ENCODE measurements around the gene TRNP1.
"Not testable (repeated sequence)": the region's sequence is repeated elsewhere in the genome, so short reads cannot be mapped to it uniquely, and the experiment has no call there.

TRNP1 gene, protein sequence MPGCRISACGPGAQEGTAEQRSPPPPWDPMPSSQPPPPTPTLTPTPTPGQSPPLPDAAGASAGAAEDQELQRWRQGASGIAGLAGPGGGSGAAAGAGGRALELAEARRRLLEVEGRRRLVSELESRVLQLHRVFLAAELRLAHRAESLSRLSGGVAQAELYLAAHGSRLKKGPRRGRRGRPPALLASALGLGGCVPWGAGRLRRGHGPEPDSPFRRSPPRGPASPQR

GRCh38 chr1:26993237-26994019 is at the start of gene TRNP1:
TSS of gene TRNP1 (plus strand) at chr1:26993692. CDS start at chr1:26993787, 95 bp downstream.
- peak; percentile 81 for DNase-seq

DNA sequence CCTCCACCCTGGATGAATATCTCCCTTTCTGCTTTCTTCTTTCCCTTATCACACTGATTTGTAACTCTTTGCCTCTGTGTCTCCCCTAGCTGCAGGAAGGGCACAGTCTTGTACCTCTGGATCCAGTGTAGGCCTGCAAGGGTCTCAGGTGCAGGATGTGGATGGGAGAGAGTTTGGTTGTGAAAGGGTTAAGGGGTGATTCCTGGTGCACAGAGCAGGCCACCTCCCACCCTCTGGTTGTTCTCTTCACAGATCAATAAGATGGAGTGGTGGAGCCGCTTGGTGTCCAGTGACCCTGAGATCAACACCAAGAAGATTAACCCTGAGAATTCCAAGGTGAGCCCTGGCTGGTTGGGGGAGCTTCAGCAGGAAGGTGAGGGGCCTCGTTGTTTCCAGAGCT is 48.4 kb upstream of the TRNP1 start:
- DNase-seq = no peak

DNA sequence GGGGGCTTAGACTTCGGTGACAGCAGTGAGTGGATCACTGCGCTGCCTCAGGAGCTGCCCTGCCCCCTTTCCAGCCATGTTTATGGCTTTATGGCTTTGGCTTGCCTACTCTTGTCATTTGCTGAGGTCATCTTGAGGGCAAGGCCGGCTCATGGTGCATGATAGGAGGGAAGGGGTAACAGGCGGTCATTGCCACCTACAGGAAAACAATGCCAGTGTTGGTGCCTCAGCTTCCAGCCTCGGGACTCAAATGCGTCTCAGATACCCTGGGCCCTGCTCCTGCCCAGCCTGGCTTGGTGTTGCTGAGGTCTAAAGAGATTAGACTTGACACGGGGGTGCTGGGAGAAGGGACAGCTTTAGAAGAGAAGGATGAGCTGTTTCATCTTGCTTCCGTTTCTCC is 47.8 kb upstream of the TRNP1 start:
- DNase-seq = no peak

- DNase-seq = no peak
Observed at GRCh38 chr1:26946270-26946669, 47.2 kb upstream of the TRNP1 start.

DNA sequence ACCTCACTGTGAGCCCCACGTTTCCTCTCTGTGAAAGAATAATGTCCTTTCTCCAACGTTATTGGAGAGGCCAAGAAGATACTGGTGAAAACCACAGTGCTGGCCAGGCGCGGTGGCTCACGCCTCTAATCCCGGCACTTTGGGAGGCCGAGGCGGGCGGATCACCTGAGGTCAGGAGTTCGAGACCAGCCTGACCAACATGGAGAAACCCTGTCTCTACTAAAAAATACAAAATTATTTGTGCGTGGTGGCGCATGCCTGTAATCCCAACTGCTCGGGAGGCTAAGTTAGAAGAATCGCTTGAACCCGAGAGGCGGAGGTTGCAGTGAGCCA is 44.8 kb upstream of the TRNP1 start:
- not testable (repeated sequence) for DNase-seq

- DNase-seq = no peak
Observed at GRCh38 chr1:26949266-26949925, 44.1 kb upstream of the TRNP1 start.

GRCh38 chr1:26949926-26950319 is 43.6 kb upstream of the TRNP1 start:
- peak; percentile 7 for DNase-seq

- no peak for DNase-seq
Observed at GRCh38 chr1:26950602-26951001, 42.9 kb upstream of the TRNP1 start.

DNA sequence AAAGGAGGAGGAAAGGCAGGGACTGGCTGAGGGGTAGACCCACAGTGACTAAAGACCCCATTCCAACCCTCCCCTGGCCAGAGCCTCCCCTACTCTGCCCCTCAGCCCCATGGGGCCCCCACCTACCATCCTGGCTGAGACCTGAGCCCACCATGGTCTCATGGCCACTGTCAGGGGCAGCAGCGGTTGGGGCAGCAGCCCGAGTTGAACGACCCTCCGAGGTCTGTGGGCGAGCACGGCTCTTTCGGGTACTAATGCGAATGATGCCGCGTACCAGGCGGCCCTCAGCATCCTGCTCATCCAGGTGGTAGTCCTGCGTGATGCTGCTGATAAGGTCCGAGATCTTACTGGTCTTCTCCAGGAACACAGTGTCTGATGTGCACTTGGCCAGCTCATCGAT is 42.3 kb upstream of the TRNP1 start:
- DNase-seq = no peak

- DNase-seq = no peak
Observed at GRCh38 chr1:26951821-26952497, 41.5 kb upstream of the TRNP1 start.

GRCh38 chr1:26953374-26953773 is 40.1 kb upstream of the TRNP1 start:
- no peak for DNase-seq

DNA sequence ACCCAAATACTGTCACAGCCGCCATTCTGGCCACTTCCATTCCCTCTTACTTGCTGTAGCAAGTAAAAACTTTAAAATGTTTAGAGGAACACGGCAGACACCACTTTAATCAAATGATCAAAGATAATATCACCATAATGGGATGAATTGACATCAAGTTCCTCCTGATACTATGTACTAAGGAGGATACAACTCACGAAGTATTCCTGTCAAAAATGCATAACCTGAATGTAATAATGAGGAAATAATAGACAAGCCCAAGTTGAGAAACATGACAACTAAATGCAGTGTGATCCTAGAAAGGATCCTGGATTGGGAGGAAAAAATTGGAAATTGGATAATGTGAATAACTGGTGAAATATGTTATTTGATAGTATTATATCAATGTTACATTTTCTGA is 37.2 kb upstream of the TRNP1 start:
- DNase-seq = no peak

GRCh38 chr1:26957306-26957705 is 36.2 kb upstream of the TRNP1 start:
- no peak for DNase-seq

GRCh38 chr1:26959270-26959669 is 34.2 kb upstream of the TRNP1 start:
- no peak for DNase-seq

- peak; percentile 91 for DNase-seq
Observed at GRCh38 chr1:26959722-26960624, 33.5 kb upstream of the TRNP1 start, which contains the start of gene KDF1. TSS of gene KDF1 (minus strand) at chr1:26960468. CDS start at chr1:26952380, 8,088 bp downstream.

GRCh38 chr1:26960625-26960966 is 32.9 kb upstream of the TRNP1 start:
- no peak for DNase-seq

- no peak for DNase-seq
Observed at GRCh38 chr1:26961826-26962225, 31.7 kb upstream of the TRNP1 start.

DNA sequence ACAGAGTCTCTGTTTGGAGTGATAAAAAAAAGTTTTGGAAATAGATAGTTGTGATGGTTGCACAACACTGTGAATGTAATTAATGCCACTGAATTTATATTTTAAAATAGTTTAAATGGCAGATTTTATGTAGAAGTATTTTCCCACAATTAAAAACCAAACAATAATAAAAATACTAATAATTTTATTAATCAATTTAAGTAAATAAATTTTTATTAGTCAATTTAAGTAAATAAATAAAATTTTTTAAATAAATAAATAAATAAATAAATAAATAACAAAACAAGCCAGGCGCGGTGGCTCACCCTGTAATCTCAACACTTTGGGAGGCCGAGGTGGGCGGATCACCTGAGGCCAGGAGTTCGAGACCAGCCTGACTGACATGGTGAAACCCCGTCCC is 28.3 kb upstream of the TRNP1 start:
- DNase-seq = no peak

GRCh38 chr1:26965628-26966027 is 27.9 kb upstream of the TRNP1 start:
- DNase-seq = no peak

DNA sequence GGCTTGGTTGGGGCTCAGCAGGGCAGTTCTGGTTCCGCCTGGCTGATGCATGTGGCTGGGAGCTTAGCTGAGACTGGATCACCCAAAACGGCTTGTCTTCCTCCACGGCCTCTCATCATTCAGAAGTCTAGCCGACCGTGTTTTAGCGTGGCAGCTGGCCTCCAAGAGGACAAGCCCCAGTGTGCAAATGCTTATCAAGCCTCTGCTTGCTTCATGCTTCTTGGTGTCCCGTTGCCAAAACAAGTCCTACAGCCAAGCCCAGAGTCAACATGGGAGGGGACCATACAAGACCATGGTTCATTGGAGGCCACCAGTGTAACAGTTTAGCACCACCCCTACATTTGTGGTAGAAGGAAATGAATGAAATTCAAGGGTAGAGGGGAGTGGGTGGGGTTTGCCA is 22.7 kb upstream of the TRNP1 start:
- no peak for DNase-seq

- no peak for DNase-seq
Observed at GRCh38 chr1:26971590-26971989, 21.9 kb upstream of the TRNP1 start.

GRCh38 chr1:26972390-26972789 is 21.1 kb upstream of the TRNP1 start:
- DNase-seq = no peak

DNA sequence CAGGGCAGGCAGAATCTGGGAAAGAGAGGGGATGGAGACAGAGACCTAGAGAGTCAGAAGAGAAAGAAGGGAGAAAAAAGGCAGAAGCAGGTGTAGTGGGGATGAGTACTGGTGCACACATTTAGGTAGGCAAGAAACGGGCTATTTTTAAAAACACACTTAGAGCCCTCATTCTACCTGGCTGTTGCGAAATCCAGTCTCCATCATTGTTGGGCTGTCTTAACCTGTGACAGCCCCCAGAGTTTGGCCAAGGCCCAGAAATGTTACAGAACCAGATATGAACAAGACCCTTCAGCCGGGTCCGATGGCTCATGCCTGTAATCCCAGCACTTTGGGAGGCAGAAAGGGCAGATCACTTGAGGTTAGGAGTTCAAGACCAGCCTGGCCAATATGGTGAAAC is 20.7 kb upstream of the TRNP1 start:
- DNase-seq = no peak
